Daoy (cell line): ENCODE measurements around the gene BNIP5. TPM values are rescaled to one million over a fixed set of nuclear protein-coding genes. Genes with fewer than 3 reads are reported as not detected.

Experiments used
- DNase-seq: peaks from one replicate; pipeline ENCODE4 v3.0.0-alpha.2; 2015; ENCODE audit warnings: low read depth
- total RNA-seq: library from RNA; depleted of rRNA; stranded (reverse); fragments of >200 nt; shearing (Covaris generic); gene quantifications from 2 replicates; pipeline ENCODE4 v1.2.3, GENCODE V29; 2014; rRNA removed

Gene BNIP5
- total RNA-seq = not detected in 2 replicates

DNA sequence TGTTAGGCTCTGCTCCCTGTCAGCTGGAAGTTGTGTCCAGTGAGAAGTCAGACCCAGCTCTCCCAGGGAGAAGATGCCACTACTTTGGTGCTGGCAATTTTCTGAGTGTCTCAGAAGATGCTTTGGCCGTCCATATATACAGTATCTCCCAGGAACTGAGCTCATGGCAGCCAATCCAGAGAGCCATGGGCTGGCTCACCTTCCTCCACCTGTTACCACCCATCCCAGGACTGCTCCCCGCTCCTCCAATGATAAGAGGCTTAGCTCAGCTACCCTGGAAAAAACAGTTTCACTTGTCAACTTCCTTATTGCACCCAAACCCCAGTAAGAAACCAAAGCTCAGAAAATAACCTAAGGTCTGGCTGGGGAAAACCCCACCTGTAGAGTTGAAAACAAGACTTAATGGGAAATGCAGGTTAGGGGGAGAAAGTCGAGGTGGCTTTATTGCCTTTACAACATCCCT is at the start of gene BNIP5:
TSS of gene BNIP5 (minus strand) at position 110 of the 463 bp plus-strand sequence. CDS start 6,198 bp downstream, outside the sequence.
- DNase-seq = no peak

DNA sequence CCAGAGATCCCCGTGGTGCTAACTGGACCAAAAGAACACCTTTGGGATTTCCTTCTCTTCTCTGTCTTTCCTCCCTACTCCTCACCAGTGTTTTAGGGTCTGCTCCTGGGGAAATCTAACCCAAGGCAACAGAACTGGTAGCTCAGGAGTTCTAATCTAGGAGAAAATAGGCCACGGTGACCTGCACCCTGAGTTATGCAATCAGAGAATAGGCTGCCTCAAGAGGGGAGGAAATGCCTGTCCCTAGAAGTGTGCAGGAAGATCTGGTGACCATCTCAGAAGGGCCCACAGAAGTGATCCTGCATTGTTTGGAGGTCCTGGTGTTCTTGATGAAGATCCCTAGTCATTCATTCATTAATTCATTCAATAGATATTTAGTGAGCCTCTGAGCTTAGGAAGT is 47.4 kb upstream of the BNIP5 start:
- no peak for DNase-seq

GRCh38 chr6:36383606-36384005 is 46.9 kb upstream of the BNIP5 start:
- DNase-seq = no peak

GRCh38 chr6:36382976-36383375 is 46.3 kb upstream of the BNIP5 start:
- no peak for DNase-seq

GRCh38 chr6:36381502-36382389 is 45.1 kb upstream of the BNIP5 start:
- peak; percentile 47 for DNase-seq

DNA sequence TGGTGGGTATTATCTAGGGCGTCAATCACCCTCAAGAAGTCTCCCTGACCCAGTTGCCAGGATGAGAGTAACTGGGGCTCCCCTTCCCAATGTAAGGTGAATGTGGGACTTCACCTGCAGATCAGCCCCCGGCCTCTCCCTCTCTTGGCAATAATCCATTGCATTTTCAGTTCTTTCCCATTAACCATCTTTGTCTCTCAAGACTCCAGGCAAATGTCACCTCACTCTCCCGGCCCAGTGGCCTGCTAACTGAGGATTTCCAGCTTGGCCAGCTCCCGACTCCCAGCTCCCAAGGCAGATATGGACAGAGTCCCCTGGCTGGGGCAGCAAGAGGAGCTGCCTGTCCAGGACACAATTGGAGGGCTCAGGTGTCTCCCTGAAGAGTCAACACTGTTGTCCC is 43.5 kb upstream of the BNIP5 start:
- no peak for DNase-seq

DNA sequence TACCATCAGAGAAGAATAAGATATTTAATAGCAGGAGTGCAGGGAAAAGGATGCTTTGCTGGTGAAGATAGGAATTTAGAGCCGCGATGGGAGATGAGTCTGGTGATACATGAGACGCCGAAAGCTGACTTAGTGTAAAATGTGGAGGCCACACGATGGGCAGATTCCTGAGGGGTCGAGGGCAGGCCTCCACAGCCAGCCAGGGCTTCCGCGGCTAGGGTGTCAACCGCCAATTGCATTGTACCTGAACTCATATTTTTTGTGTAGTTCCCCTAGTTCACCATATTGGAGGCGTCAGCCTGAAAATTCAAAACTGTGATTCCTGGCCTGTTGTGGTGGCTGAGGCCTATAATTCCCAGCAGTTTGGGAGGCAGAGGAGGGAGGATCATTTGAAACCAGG is 42.2 kb upstream of the BNIP5 start:
- no peak for DNase-seq

DNA sequence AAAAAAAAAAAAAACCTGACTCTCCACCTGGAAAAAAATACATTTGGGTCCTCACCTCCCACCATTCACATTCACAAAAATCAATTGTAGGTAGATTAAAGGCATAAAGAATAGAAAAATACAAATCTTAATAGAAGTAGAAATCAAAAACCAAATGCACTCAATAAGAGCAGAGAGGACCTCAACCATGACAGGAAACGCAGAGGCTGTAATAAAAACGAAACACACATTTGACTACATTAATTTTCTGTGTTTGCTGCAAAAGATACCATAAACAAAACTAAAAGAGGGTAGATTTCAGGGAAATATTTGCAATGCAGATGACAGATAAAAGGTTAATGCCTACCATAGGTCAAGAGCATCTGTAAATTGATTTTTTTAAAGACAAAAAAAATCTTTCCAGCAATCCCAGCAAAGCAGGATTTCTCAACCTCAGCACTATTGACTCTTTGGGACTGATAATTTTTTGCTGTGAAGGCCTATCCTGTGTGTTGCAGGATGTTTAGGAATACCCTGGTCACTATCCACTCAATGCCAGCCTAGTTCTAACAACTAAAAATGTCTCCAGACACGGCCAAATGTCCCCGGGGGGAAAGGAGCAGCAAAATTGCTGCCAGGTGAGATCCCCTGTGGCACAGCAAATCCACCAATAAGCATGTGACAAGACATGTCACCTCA is 41.7 kb upstream of the BNIP5 start:
- DNase-seq = no peak

- no peak for DNase-seq
These were observed 40.9 kb upstream of the BNIP5 start for GRCh38 chr6:36377594-36377993.

DNA sequence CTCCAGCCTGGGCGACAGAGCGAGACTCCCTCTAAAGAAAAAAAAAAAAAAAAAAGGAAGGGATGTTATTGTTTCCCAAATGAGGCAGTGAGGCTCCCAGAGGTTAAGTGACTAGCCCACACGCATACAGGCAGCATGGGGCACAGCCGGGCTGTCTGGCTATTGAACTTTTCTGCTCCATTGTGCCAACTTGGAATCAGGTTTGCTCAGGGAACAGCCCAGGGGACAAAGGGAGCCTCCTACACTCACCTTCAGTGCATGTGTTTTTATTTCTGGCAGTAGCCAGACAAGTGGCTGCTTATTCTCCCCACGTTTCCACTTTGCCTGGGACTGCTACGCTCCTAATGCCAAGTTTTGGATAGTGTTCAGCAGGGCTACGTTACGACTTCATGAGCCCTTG is 40.1 kb upstream of the BNIP5 start:
- no peak for DNase-seq

- no peak for DNase-seq
These were observed 39.5 kb upstream of the BNIP5 start for GRCh38 chr6:36376183-36376582.

GRCh38 chr6:36375644-36376155 is 39.0 kb upstream of the BNIP5 start:
- no peak for DNase-seq

GRCh38 chr6:36374972-36375371 is 38.3 kb upstream of the BNIP5 start:
- no peak for DNase-seq

- no peak for DNase-seq
These were observed 37.5 kb upstream of the BNIP5 start for GRCh38 chr6:36374194-36374593.

- no peak for DNase-seq
These were observed 36.8 kb upstream of the BNIP5 start for GRCh38 chr6:36373368-36374019.

DNA sequence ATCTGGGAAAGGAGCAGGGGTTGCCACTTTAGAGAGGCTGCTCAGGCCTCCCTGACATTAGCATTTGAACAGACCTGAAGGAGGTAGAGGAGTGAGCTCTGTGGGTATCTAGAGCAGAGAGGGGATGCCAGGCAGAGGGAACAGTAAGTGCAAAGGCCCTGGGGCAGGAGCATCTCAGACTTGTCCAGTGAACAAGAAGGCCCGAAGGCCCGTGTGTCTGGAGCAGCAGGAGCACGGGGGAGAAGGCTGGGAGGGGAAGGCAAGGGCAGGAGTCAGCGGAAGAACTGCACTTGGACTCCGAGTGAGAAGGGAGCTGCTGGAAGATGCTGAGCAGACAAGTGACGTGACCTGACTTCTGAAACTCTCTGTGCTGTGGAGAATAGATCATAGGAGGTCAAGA is 35.4 kb upstream of the BNIP5 start:
- DNase-seq = no peak

DNA sequence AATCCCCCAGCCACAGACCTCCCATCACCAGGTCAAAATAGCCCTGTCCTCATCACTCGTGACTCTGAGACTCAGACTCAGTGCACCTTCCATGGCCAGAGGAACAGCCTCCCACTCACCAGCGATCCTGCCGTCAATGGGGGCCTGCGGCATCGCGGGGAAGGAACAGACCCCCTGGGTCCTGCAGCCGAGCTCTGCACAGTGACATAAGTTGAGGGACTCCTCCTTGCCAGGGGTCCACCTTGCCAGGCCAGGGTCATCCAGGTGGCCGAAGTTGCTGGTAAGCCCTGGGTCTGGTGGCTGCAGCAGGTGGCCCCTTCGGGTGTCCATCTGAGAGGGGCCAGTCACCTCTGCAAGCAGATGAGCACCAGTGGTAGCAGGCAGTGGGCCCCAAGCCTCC is 34.5 kb upstream of the BNIP5 start:
- no peak for DNase-seq

GRCh38 chr6:36370638-36371037 is 34.0 kb upstream of the BNIP5 start:
- no peak for DNase-seq

GRCh38 chr6:36368921-36369865 is 32.5 kb upstream of the BNIP5 start:
- peak; percentile 84 for DNase-seq

- DNase-seq = no peak
These were observed 31.7 kb upstream of the BNIP5 start for GRCh38 chr6:36368421-36368820.

GRCh38 chr6:36367743-36368142 is 31.1 kb upstream of the BNIP5 start:
- DNase-seq = no peak
